Measurements from ENCODE around the gene PDZRN3.

Gene PDZRN3

GRCh38 chr3:73452729-73453128 lies 172.0 kb downstream of the PDZRN3 start:
- no peak for DNase-seq (ENCODE audit: low spot score)

- DNase-seq (ENCODE audit: low spot score), result no peak
Observed at GRCh38 chr3:73451301-73451944, 173.3 kb downstream of the PDZRN3 start.

DNA sequence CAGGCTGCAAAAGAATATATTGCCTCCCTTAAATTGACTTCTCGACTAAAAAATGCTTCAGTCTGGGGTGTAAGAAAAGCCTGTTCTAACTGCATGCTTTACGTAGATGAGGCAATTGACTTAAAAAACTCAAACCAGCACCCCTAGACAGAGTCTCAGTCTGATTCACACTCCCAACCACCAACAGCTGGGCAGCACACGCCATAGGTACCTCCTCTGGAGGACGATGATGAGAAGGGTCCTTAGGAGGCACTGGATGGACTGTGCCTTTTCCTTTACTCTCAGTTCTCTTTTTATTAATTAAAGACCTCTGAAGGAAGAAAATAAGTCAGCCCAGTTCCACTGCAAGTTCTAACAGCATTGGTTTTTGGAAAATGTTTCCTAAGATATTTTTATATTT lies 175.0 kb downstream of the PDZRN3 start:
- DNase-seq (ENCODE audit: low spot score), result no peak

DNA sequence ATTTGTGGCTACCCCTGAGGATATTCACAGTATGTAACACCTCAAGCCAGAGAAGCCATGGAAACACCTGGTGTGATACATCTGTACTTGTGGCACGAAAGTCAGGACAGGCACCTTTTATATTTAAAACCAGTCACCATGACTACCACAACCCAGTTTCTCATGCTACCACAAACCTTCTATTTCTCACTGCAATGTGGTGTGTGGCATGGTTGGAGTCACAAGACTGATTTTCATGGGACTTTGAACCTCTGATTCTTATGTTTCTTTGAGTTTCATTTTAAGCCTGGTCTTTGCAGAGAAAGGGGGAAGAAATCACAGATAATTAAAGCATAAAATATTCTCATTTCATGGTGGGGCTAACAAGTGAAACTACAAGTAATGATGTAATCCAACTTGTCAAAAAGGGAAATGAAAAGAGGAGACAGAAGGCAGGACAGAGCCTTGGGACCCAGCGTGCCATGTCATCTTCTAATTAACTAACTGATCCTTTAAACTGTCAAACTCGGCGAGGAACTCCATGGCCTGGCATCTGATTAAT lies 175.9 kb downstream of the PDZRN3 start:
- DNase-seq (ENCODE audit: low spot score), result no peak

GRCh38 chr3:73448041-73448440 lies 176.7 kb downstream of the PDZRN3 start:
- no peak for DNase-seq (ENCODE audit: low spot score)

DNA sequence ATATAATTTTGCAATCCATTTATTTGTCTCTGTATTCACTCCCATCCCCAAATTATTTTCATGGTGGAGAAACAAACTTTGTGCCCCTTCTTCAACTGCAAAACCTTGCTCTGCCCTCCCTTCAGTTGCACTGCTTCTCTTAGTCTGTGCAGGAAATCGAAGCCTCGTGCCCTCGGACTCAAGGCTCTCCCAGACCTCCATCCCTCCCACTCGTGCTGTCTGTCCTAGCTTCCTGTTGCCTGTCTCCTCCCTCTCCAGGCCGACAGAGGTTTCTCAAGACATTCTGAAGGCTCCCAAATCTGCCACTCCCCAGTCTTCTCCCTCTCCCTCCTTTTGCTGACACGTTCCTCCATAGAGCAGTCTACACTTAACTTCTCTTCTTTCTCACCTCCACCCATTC lies 177.6 kb downstream of the PDZRN3 start:
- DNase-seq (ENCODE audit: low spot score), result no peak

GRCh38 chr3:73446467-73447110 lies 178.2 kb downstream of the PDZRN3 start:
- no peak for DNase-seq (ENCODE audit: low spot score)

DNA sequence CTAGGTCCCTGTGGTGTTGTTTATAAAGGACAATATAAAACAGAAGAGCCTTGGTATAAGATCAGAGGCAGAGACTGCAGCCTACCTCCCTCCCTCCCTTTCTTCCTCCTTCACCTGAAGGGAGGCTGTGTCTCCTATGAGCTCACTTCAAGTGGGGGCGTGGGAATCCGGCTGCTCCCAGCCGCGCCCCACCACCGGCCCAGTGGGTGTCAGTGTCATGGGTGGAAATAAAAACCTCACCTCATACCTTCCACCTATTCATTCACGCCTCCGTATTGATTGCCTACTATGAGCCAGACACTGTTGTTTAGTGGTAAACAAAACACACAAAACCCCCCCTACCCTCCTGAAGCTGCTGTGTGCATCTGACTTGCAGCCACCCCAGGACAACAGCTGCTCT lies 181.9 kb downstream of the PDZRN3 start:
- no peak for DNase-seq (ENCODE audit: low spot score)

DNA sequence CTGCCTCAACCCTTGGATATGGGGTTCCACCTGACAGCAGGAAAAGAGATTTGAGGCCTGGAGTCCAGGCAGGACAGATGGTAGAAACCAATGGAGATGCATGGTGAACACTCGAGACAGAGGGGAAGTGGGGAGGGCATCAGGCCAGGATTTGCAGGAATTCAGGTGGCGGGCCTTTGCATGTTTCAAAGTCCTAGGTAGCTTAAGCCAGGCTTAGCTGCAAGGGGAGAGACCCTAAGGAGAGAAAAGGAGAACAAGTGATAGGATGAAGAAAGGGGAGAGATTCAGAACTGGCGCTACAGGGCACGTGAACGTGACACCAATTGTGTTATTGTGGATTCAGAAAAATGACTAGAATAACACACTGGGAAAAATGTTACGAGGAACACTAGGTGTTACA lies 182.6 kb downstream of the PDZRN3 start:
- DNase-seq (ENCODE audit: low spot score), result no peak

DNA sequence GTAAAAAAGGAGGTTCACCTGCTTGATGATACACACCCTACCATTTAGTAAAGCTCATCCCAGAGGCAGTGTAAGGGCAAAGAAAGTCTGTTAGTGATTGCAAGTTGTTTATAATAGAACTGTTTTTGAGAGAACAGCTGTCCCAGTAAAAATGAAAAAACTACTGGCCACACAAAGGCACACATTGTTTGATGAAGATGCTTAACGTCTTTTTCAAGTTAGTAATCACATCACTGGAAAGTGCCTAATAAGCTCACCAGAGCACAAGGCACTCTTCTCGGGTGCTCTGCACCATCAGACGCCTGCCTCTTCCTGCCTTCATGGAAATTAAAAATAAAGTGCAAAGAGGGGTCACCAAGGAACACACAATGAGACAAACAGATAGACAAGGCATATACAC lies 186.9 kb downstream of the PDZRN3 start:
- peak; percentile 33 for DNase-seq (ENCODE audit: low spot score)

- DNase-seq (ENCODE audit: low spot score), result no peak
Observed at GRCh38 chr3:73435055-73435454, 189.7 kb downstream of the PDZRN3 start.

DNA sequence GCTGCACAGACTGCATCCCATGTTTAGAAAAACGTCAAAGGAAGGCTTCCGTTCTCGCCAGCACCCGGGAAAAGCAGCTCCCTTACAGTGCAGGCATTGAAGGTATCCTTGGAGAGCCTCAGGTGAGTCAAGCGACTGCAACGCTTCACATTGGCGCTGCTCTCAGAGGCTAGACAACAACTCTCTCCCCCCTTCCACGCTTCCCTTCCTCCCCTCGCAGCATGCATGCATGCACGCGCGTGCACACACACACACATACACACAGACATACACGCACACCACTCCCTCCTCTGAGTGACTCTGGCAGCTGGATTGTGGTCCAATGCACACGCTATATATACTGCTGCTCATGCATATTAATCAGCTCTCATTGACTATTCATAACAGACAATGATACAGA lies 191.1 kb downstream of the PDZRN3 start:
- no peak for DNase-seq (ENCODE audit: low spot score)

- DNase-seq (ENCODE audit: low spot score), result no peak
Observed at GRCh38 chr3:73433079-73433478, 191.7 kb downstream of the PDZRN3 start.

DNA sequence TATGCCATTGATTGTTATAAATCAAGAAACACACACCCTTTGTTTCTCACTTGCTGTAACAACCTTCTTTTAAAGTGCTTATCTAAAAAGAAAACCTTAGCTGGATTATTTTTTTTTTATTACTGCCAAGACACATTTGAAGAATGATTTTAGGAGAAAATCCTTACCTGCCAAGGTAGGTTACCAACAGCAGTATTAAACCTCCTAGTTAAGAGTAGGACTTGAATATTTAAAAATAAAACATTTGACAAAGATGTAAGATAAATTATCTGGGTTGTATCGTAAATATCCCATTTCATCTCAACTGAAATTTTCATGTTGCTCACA lies 192.1 kb downstream of the PDZRN3 start:
- no peak for DNase-seq (ENCODE audit: low spot score)

DNA sequence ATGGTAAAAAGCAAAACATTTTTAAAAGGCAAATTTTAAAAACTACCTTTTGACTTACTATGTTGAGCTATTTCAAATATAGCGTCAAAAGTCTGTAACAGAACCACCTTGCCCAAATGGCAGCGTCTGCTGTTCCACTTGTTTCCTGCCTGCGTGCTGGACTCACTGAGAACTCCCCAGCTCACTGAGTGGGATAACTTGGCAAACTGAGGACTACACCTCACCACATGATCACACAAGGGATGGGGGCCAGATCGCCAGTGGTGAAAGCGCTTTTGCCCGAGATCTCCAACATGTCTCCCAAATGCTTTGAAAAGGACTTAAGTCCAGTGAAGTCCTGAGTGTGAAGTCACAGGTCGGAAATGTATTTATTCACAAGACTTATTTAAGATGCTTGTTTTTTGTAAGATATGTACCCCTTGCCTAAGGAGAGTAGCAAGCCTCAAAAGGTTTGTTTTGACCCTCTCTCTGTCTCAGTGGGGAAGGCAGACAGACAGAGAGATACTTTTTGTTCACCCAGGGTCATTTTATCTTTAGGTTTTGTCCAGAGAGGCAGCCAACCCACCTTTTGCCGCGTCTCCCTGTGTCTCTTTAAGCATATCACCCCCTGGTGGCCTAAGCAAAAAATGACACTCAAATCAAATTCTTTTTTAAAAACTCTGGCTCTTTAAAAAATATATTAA lies 192.6 kb downstream of the PDZRN3 start:
- peak; percentile 38 for DNase-seq (ENCODE audit: low spot score)

DNA sequence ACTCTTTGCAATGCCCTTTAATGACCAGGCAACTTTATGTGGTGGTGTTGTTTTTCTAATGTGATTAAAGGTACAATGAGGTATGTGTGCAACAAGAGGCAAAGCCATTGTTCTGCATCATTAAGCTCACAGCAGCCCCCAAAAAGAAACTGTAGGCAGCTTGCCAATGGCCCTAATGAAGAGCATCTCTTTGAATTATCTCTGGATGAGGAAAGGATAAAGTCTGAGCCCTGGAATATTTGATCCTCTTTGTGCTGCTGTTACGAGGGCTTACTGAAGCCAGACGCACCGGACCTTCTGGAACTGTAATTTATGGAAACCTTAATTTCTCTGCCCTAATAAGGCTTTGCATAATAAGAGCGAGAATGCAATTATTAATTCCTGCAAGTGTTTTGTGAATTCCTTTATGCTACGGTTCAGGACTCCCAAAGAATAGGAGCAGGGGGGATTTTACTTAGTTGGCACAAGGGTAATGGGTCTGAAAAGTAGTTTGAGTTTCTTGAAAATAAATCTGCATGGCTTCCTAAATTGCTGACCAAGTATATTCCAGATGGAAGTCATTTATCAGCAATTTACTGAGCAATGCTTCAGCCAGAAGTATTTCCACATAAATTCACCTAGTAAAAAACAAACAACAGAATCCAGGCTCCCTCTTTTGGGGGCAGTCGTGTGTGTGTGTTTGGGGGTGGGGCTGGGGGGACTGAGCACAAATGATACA lies 193.4 kb downstream of the PDZRN3 start:
- DNase-seq (ENCODE audit: low spot score), result no peak

DNA sequence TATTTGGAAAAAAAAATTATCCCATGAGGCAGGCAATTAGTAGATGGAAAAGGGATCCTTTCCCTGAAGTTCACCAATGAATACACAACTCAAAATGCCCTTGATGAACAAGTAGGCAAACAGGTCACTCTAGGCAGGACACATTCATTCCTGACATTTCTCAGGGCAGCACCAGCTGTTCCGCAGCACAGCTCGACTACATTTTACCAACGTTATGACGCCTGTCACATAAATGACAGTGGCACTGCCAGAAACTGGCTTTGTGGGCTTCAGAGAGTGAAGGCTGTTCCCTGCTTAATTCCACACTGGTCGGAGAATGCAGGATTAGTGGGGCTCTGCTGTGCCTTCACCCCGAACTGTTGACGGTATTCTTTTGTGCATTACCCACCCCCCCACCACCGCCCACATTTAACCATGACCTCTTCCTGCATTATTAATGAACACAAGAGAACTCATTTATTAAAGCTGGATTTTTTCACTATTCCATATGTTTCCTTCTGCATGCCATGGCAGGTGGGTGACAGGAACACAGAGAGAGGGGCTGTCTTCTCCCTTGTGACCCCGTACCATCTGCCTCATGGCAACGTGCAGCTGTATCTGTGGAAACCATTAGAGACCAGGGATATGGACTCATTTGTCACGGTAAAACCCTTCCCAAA lies 197.6 kb downstream of the PDZRN3 start:
- no peak for DNase-seq (ENCODE audit: low spot score)

DNA sequence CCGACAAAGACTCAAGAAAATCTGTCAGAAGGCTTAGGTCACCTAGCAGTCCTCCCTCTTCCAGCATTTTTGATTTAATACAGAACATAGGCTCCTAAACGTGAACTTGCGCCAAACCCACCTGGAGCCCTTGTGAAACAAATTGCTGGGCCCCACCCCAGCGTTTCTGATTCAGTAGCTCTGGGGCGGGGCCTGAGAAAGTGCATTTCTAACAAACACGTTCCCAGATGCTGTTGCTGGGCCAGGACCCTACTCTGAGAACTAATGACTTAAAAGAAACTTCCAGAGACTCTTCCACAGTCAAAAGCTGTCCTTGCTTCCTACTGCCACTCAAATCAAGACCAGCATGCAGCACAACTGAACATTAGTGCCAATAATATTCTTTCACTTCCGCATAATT lies 198.1 kb downstream of the PDZRN3 start:
- DNase-seq (ENCODE audit: low spot score), result no peak

GRCh38 chr3:73423116-73423515 lies 201.6 kb downstream of the PDZRN3 start:
- no peak for DNase-seq (ENCODE audit: low spot score)

DNA sequence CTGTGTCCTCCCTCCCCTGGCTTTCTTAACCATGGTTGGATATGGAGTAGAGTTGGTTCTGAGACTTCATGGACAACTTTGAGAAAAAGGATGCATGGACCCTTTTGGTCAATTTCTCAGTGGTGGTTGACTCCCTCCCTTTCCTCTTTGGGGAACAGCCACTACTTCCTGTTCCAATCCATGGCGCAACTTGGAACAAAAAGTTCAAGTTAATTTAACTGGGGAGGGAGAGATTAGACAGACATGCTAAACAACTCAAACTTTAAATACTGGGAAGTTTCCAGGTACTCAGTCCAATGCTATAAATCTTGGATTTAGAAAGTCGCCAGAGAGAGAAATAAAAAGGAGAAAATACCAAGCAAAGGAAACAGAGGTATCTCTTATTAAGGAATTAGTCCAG lies 202.2 kb downstream of the PDZRN3 start:
- DNase-seq (ENCODE audit: low spot score), result no peak

DNA sequence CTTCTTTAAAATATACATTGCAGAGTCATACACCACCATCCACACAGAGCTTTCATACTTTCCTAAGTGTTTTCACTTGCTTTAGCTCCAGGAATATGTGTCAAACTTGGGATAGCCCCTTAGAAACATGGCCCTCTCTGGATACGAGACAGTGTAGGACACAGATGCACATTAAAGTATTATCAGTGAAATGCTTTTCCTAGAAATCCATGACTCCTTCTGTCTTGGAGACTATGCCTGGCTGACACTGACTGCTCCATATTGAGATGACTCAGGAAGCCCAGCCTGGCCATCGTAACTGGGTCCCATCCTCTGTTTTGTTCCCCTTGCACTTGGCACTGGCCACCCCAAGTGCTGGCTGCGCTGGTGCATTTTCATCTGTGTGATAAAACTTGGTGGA lies 204.8 kb downstream of the PDZRN3 start:
- DNase-seq (ENCODE audit: low spot score), result no peak

DNA sequence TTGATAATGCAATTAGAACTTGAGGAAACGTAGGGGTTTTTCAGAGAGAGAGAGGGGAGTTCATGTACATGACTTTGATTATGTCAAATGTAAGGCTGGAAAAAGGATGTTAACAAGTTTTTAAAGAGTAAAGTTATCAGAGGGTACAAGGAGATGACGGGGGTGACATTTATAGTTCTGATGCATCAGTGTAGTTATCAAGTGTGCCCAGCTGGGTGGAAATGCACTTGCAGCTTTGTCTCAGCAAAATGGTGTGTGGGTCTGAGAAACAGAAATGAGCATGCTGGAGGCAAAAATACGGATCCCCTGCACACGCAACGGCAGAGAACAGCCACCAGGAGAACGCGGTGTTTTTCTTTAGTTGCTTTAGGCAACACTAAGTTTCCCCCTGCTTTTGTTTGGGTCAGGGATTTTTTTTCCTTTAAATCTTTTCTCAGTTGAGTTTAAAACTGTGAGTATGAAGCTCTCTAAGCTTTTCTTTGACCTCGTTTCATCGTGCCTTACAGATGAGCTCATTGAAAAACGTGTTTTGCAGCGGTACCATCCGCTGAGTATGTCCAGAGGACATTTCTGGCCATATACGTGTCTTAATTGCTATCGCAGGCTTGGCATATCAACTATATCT lies 205.4 kb downstream of the PDZRN3 start:
- DNase-seq (ENCODE audit: low spot score), result no peak

Data from pons (tissue), 1 donor.